Measurements from ENCODE around the gene RAP2A. TPM values are rescaled to one million over a fixed set of nuclear protein-coding genes. Genes with fewer than 3 reads are reported as not detected.
A peak's percentile ranks its signal among the peaks of the same experiment; 100 is the strongest.

RAP2A gene
- total RNA-seq (ENCODE audit: insufficient read depth, low replicate concordance), result 80.9 TPM

DNA sequence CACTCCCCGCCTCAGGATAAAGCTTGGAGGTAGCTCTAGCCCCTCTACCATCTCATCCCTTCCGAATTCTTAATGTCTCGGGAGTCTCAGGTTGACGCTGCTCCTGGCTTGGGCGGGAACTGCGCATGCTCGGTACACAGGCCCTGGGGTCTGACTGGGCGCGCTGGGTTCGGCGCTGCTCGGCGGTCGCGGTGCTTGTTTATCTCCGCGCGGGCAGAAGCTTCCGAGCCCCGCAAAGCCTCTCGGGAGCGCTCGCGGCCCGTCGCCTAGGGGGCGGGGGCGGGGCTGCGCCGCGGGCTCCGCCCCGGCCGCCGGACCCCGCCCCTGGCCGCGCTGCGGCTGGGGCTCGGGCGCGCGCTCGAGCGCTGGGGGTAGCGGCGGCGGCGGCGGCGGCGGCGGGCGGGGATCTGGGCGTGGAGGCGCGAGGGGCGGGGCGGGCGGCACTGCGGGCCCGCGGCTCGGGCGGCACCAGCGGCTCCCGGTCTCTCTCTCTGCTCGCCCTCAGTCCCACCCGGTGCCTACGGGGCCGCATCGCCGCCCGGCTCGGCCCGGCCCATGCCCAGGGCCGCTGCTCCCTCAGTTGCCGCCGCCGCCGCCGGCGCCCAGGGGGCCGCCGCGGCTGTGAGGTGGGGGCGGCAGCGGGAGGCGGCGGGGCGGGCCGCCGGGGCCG is at the start of gene RAP2A:
Gene RAP2A, plus strand, starts transcription at position 443 of the 670 bp plus-strand sequence. CDS start 302 bp downstream, outside the sequence.
- peak; percentile 97 for DNase-seq (ENCODE audit: low spot score)

- DNase-seq (ENCODE audit: low spot score), result no peak
Measured at GRCh38 chr13:97384371-97384770, 49.6 kb upstream of the RAP2A start.

- no peak for DNase-seq (ENCODE audit: low spot score)
Measured at GRCh38 chr13:97385146-97385545, 48.8 kb upstream of the RAP2A start.

GRCh38 chr13:97385854-97386253 is 48.1 kb upstream of the RAP2A start:
- no peak for DNase-seq (ENCODE audit: low spot score)

DNA sequence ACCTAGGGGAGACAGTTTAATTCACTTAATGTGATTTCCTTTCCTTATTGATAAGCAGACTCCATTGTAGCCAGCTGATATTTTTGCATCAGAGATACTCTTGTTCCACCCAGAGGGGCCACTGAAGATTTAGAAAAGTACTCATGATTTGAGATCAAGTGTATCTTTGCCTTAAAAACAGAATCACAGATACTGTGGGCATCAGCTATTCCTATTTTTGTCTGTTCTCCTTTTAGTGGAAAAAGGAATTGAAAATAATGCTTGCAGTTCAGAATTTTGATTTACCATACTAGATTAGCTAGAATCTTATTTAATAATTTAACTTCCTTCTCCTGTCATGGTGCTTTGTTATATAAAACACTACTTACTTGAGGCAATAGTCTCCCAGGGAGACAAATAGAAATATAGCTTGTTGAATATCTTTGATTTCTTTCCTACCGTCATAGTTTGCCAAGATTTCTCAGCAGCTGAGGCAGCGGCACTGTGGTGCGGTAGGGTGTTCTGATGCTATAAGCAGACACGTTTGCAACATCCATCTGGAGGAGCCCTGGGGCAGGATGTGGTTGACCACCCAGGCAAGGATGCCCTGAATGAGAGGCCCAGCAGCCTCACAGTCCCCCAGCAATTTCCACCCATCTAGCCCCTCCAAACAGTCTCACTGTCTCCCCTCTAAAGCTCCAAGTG is 47.0 kb upstream of the RAP2A start:
- DNase-seq (ENCODE audit: low spot score), result peak; percentile 34

DNA sequence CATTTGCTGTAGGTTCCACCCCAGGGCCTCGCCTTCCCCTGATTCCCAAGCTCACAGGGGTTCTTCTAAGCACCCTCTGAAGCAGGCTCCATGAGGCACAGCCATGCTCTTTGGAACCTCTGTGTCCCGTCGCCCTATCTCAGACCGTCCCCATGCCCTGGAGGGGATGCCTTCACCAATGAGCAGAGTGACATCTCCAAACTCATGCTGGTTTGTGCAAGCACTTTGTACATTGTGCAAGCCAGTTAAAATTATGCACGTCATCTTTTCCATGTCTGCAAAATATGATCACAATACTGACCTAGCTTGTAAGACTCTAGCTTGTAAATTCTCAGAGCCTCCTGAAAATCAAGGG is 46.5 kb upstream of the RAP2A start:
- DNase-seq (ENCODE audit: low spot score), result peak; percentile 10

- no peak for DNase-seq (ENCODE audit: low spot score)
Measured at GRCh38 chr13:97387890-97388289, 46.1 kb upstream of the RAP2A start.

DNA sequence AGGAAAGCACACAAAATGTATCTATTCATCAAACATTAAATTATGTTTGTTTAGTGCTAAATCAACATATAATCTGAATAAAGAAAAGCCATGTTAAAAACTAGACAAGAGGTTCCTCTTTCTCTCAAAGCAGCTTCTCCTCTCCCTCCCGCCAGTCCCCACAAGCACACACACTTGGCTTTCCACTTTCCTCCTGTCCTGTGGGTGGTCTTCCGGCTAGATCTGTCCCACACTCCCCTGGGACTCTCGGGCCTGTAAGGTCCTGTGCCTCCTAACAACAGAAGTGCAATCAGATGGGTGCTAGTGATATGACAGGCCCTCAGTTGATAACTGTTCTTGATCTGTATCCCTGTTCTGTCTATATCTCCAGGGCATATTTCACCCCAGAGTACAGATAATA is 45.6 kb upstream of the RAP2A start:
- DNase-seq (ENCODE audit: low spot score), result no peak

- DNase-seq (ENCODE audit: low spot score), result peak; percentile 17
Measured at GRCh38 chr13:97390941-97391600, 42.9 kb upstream of the RAP2A start.

DNA sequence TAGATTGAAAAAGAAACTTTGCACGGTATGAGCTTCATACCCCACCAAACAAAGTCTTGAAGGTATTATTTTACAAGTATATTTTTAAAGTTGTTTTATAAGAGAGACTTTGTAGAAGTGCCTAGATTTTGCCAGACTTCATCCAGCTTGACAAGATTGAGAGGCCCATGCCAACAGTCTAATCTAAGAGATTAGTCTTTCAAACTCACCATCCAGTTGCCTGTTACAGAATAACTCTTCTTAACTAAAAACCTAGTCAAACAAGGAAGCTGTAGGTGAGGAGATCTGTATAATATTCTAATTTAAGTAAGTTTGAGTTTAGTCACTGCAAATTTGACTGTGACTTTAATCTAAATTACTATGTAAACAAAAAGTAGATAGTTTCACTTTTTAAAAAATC is 41.9 kb upstream of the RAP2A start:
- DNase-seq (ENCODE audit: low spot score), result no peak

GRCh38 chr13:97394542-97394941 is 39.4 kb upstream of the RAP2A start:
- DNase-seq (ENCODE audit: low spot score), result no peak

GRCh38 chr13:97395447-97396136 is 38.4 kb upstream of the RAP2A start:
- DNase-seq (ENCODE audit: low spot score), result no peak

DNA sequence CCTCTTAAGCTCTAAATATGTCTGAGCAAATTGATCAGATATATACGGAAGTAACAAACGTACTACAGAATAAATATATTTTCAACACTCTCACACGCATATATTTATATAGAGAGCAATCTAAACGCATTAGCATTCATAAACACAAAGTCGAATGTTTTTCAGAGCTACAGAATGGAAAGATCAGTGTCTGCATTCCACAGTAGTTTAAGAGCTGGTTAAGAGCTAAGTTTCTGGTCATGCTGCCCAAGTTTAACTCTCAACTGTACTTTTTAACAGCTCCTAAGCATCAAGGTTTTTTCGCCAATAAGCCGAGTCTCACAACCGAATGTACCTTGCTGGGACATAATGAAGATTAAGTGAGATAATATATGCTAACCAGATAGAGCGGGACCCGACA is 36.7 kb upstream of the RAP2A start:
- DNase-seq (ENCODE audit: low spot score), result no peak

GRCh38 chr13:97401421-97401820 is 32.5 kb upstream of the RAP2A start:
- no peak for DNase-seq (ENCODE audit: low spot score)

DNA sequence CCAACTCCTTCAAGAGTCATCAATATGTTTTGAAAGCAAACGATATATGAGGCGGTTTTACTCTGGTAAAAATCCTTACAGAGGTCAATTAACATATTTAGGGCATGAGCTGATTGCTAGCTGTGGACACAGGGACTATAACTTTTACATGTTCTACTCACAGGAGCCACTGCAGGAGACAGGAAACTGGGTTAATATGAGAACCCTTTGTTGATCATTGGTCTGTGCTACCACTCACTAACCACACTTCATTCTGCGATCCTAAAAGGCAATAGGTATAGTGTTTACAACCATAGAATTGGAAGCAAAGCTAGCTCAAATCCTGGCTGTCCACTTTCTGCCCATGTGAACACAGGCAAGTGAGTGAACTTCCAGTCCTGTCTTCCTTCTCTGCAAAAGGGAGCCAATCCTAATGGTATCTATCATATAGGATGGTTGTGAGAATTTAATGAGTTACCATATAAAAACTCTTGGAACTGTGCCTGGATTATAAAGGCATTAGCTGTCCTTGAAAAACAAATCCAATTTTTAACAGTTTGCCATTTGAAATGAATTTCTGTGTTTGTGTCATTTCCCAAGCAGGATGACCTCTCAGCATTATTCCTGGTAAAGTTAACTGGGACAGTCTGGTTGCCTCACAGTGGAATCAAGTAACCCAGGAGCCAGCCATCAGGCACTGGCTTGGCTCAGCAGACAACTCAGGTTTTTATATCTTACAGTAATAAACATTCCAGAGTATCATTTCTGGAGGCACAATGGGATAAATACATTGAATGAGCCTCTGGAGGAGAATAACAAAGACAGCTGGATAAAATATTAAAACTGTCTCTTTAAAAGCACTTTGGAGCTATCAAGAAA is 29.8 kb upstream of the RAP2A start:
- DNase-seq (ENCODE audit: low spot score), result no peak

DNA sequence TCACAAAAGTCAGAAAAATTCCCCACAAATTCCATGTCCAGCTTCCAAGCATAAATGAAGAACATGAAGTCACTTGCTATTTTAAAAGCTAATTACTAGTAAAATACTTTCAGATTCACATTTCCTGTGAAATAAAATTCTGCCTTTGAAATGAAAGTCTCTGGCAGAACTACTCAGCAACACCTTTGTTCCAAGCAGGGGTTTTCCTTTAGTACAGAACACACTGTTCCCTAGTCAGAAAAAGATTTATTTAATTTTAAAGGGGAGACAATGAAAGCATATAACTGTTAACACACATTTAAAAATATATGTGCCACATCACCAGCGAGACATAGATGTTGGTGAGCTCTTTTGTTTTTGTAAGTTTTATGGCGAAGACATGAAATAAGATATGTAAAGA is 26.4 kb upstream of the RAP2A start:
- DNase-seq (ENCODE audit: low spot score), result no peak

- no peak for DNase-seq (ENCODE audit: low spot score)
Measured at GRCh38 chr13:97408938-97409337, 25.0 kb upstream of the RAP2A start.

GRCh38 chr13:97411984-97412383 is 22.0 kb upstream of the RAP2A start:
- DNase-seq (ENCODE audit: low spot score), result no peak

DNA sequence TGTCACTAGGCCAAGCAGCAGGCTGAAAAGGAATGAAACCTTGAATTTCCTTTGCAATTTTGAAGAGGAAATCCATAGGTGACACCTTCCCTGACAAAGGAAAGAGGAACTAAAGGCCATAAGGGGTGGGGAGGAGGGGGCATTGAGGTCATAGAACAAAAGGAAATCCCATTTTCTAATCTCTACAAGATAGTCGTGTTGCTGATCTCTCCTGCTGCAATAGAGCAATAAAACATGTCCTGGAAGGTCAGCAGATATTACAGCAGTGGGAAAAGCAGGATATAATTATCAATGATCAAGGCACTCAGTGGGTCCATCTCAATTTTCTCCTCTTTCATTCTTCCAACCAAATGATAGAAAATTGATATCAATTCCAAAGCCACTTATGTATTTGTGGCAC is 20.3 kb upstream of the RAP2A start:
- DNase-seq (ENCODE audit: low spot score), result no peak

DNA sequence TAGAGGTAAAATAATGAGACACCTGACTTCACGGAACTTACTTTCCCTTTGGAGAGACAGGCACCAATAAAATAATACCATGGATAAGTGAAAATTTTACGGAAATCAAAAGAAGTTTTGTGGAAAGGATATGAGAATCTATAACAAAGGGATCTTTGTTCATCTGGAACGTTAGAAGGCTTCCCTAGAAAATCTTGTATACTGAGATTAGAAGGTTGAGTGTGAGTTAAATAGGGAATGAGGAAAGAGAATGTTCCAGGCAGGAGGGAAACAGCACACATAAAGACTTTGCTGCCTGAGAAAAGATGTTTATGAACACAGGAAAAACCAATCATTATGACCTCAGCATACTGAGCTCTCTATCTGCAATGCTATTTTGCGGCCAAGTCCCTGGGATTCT is 19.6 kb upstream of the RAP2A start:
- DNase-seq (ENCODE audit: low spot score), result no peak

GRCh38 chr13:97417698-97418097 is 16.3 kb upstream of the RAP2A start:
- no peak for DNase-seq (ENCODE audit: low spot score)
